Lower leg skin (tissue), 3 donors: ENCODE data around the gene SDHC.

Experiments
- POLR2A ChIP-seq, 2 donors: fragments of 450-650 bp; IDR thresholded peaks; one replicate each; pipeline ENCODE4 v1.6.1; 2016 to 2017; ENCODE audit warnings: antibody characterized with exemption in 2 of 2, mild to moderate bottlenecking in 1 of 2, moderate library complexity in 1 of 2
- TF ChIP-seq, protein P1 (sequence below), 3 donors: fragments of 450-650 bp; IDR thresholded peaks; one replicate each; pipeline ENCODE4 v1.5.1; 2016; ENCODE audit warnings: antibody characterized with exemption in 3 of 3, mild to moderate bottlenecking in 3 of 3, moderate library complexity in 2 of 3

DNA sequence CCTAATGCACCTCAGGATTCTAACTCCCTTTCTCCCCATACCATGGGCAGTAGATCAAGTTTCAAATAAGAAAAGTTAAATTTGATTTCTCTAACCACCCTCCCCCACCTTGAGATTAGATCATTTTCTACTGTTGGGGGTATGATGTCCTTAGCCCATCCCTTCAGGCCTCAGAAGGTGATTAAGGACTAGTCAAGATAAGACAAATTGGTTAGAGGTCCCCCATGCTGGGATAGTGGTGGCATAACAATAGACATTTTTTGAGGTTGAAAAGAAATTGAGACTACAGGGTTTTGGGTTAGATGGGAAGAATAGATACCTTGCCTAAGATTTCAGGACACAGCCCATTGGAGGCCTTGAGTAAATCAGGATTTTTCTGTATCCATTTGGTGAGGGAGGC is 51.0 kb downstream of the SDHC start:
- TF ChIP-seq, protein P1, sequence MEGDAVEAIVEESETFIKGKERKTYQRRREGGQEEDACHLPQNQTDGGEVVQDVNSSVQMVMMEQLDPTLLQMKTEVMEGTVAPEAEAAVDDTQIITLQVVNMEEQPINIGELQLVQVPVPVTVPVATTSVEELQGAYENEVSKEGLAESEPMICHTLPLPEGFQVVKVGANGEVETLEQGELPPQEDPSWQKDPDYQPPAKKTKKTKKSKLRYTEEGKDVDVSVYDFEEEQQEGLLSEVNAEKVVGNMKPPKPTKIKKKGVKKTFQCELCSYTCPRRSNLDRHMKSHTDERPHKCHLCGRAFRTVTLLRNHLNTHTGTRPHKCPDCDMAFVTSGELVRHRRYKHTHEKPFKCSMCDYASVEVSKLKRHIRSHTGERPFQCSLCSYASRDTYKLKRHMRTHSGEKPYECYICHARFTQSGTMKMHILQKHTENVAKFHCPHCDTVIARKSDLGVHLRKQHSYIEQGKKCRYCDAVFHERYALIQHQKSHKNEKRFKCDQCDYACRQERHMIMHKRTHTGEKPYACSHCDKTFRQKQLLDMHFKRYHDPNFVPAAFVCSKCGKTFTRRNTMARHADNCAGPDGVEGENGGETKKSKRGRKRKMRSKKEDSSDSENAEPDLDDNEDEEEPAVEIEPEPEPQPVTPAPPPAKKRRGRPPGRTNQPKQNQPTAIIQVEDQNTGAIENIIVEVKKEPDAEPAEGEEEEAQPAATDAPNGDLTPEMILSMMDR (IDR thresholded peaks at IDR 0.05) = no peak
- no peak for TF ChIP-seq POLR2A (IDR thresholded peaks at IDR 0.05)
